ENCODE results near the gene RNF227. TPM values are rescaled to one million over a fixed set of nuclear protein-coding genes. Genes with fewer than 3 reads are reported as not detected.

Gene RNF227
- total RNA-seq, 1 experiment from 2014 or later = 5.0 TPM

DNA sequence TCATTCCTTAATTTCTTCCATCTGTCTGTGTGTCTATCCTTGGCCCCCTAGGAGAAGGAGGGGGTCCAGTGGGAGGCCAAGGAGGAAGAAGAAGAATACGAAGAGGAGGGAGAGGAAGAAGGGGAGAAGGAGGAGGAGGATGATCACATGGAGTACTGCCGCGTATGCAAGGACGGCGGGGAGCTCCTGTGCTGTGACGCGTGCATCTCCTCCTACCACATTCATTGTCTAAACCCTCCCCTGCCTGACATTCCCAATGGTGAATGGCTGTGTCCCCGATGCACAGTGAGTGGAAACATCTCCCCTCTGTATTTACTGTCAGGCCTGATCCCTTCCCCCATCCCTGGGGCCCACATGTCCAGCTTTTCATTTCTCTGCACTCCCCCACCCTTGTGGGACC lies 21.2 kb downstream of the RNF227 start:
- no peaks in the 10 kb centered on the region for H3K27me3 Mint-ChIP-seq (ENCODE audit: insufficient read depth, unreplicated experiment)
- H3K4me1 Mint-ChIP-seq (ENCODE audit: low read depth, unreplicated experiment) = peaks cover 6% of the 10 kb centered on the region
- BruUV-seq (replicated peaks) = no TSS peak
- no peak for DNase-seq
- Histone ChIP-seq H3K27me3 (replicated peaks; ENCODE audit: control insufficient read depth, insufficient read depth, low read length) (no peaks in the 10 kb centered on the region), H3K36me3 (ENCODE audit: control insufficient read depth, insufficient read depth, low read length) (no peaks in the 10 kb centered on the region; the same call in 1 of the 2 replicates), H3K4me3 (ENCODE audit: low read depth, low read length) (no peak overlapping the region), H3K9me3 (no peaks in the 10 kb centered on the region), H3K4me1 (no peaks in the 10 kb centered on the region)
- no peak overlapping the region for H3K4me3 Mint-ChIP-seq (ENCODE audit: unreplicated experiment)
- CTCF ChIA-PET = no interaction called here
- H3K9me3 Mint-ChIP-seq (ENCODE audit: unreplicated experiment) = no peaks in the 10 kb centered on the region
- peaks cover 23% of the 10 kb centered on the region for H3K36me3 Mint-ChIP-seq (ENCODE audit: insufficient read depth, unreplicated experiment)
- POLR2A ChIA-PET = no interaction called here
- H3K27ac Mint-ChIP-seq (ENCODE audit: unreplicated experiment) = no peak overlapping the region
- TF ChIP-seq, protein P1, sequence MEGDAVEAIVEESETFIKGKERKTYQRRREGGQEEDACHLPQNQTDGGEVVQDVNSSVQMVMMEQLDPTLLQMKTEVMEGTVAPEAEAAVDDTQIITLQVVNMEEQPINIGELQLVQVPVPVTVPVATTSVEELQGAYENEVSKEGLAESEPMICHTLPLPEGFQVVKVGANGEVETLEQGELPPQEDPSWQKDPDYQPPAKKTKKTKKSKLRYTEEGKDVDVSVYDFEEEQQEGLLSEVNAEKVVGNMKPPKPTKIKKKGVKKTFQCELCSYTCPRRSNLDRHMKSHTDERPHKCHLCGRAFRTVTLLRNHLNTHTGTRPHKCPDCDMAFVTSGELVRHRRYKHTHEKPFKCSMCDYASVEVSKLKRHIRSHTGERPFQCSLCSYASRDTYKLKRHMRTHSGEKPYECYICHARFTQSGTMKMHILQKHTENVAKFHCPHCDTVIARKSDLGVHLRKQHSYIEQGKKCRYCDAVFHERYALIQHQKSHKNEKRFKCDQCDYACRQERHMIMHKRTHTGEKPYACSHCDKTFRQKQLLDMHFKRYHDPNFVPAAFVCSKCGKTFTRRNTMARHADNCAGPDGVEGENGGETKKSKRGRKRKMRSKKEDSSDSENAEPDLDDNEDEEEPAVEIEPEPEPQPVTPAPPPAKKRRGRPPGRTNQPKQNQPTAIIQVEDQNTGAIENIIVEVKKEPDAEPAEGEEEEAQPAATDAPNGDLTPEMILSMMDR (IDR thresholded peaks at IDR 0.05; ENCODE audit: insufficient read depth in 1 of 2, low read depth in 1 of 2, low read length in 1 of 2, severe bottlenecking in 1 of 2, unreplicated experiment in 1 of 2) = no peak
- intact Hi-C loops (cut with micrococcal nuclease; ENCODE audit: unreplicated experiment) = loop anchor here (5.0 kb wide), 1 partner anchor 73 kb away; no protein-coding TSS in a partner anchor

- no peak overlapping the region for H3K4me3 Mint-ChIP-seq (ENCODE audit: unreplicated experiment)
- no peaks in the 10 kb centered on the region for H3K9me3 Mint-ChIP-seq (ENCODE audit: unreplicated experiment)
- ChIA-PET CTCF (no interaction called here), POLR2A (no interaction called here)
- no peak overlapping the region for H3K27ac Mint-ChIP-seq (ENCODE audit: unreplicated experiment)
- Histone ChIP-seq H3K9me3 (no peaks in the 10 kb centered on the region), H3K4me3 (ENCODE audit: low read depth, low read length) (no peak overlapping the region), H3K27me3 (replicated peaks; ENCODE audit: control insufficient read depth, insufficient read depth, low read length) (no peaks in the 10 kb centered on the region), H3K36me3 (ENCODE audit: control insufficient read depth, insufficient read depth, low read length) (no peaks in the 10 kb centered on the region), H3K4me1 (no peaks in the 10 kb centered on the region)
- intact Hi-C loops (cut with micrococcal nuclease; ENCODE audit: unreplicated experiment) = no loop called here
- peaks cover 20% of the 10 kb centered on the region for H3K36me3 Mint-ChIP-seq (ENCODE audit: insufficient read depth, unreplicated experiment)
- H3K4me1 Mint-ChIP-seq (ENCODE audit: low read depth, unreplicated experiment) = peaks cover 6% of the 10 kb centered on the region
- TF ChIP-seq, protein P1 (IDR thresholded peaks at IDR 0.05; ENCODE audit: insufficient read depth in 1 of 2, low read depth in 1 of 2, low read length in 1 of 2, severe bottlenecking in 1 of 2, unreplicated experiment in 1 of 2) = no peak
- BruUV-seq (replicated peaks) = TSS peak; percentile 49
- H3K27me3 Mint-ChIP-seq (ENCODE audit: insufficient read depth, unreplicated experiment) = no peaks in the 10 kb centered on the region
- no peak for DNase-seq
These were observed 21.9 kb downstream of the RNF227 start for GRCh38 chr17:7894226-7894625.

- Histone ChIP-seq H3K4me1 (no peaks in the 10 kb centered on the region; the same call in 1 of the 2 replicates), H3K27me3 (replicated peaks; ENCODE audit: control insufficient read depth, insufficient read depth, low read length) (no peaks in the 10 kb centered on the region), H3K36me3 (ENCODE audit: control insufficient read depth, insufficient read depth, low read length) (no peaks in the 10 kb centered on the region), H3K9me3 (no peaks in the 10 kb centered on the region), H3K4me3 (ENCODE audit: low read depth, low read length) (no peak overlapping the region)
- TF ChIP-seq, protein P1 (IDR thresholded peaks at IDR 0.05; ENCODE audit: insufficient read depth in 1 of 2, low read depth in 1 of 2, low read length in 1 of 2, severe bottlenecking in 1 of 2, unreplicated experiment in 1 of 2) = no peak
- ChIA-PET CTCF (no interaction called here), POLR2A (no interaction called here)
- Mint-ChIP-seq H3K4me1 (ENCODE audit: low read depth, unreplicated experiment) (peaks cover 6% of the 10 kb centered on the region), H3K9me3 (ENCODE audit: unreplicated experiment) (no peaks in the 10 kb centered on the region), H3K4me3 (ENCODE audit: unreplicated experiment) (no peak overlapping the region), H3K27me3 (ENCODE audit: insufficient read depth, unreplicated experiment) (no peaks in the 10 kb centered on the region), H3K36me3 (ENCODE audit: insufficient read depth, unreplicated experiment) (peaks cover 20% of the 10 kb centered on the region), H3K27ac (ENCODE audit: unreplicated experiment) (no peak overlapping the region)
- no peak for DNase-seq
- BruUV-seq (replicated peaks) = no TSS peak
- intact Hi-C loops (cut with micrococcal nuclease; ENCODE audit: unreplicated experiment) = no loop called here
These were observed 22.8 kb downstream of the RNF227 start for GRCh38 chr17:7893187-7893880.
